Neural crest cell (in vitro differentiated cells): ENCODE measurements around the gene OR9Q1. TPM values are rescaled to one million over a fixed set of nuclear protein-coding genes. Genes with fewer than 3 reads are reported as not detected.

ENCODE experiments used
- DNase-seq: peaks from one replicate; pipeline ENCODE4 v3.0.0; 2021; ENCODE audit warnings: low read depth, mixed read lengths, low spot score
- H3K27ac Mint-ChIP-seq: one replicate; pipeline ENCODE4 v1.8.0; 2021; ENCODE audit warnings: mild to moderate bottlenecking, mixed read lengths; ENCODE audit not compliant: unreplicated experiment
- H3K27me3 Mint-ChIP-seq: 2 replicates; pipeline ENCODE4 v1.8.0; 2021; ENCODE audit warnings: low read depth, mild to moderate bottlenecking, mixed read lengths
- H3K36me3 Mint-ChIP-seq: 2 replicates; pipeline ENCODE4 v1.8.0; 2021; ENCODE audit warnings: low read depth, mild to moderate bottlenecking, mixed read lengths
- H3K4me1 Mint-ChIP-seq: 2 replicates; pipeline ENCODE4 v1.8.0; 2021; ENCODE audit warnings: mixed read lengths
- H3K4me3 Mint-ChIP-seq: one replicate; pipeline ENCODE4 v1.8.0; 2021; ENCODE audit warnings: mild to moderate bottlenecking, mixed read lengths
- H3K9me3 Mint-ChIP-seq: 2 replicates; pipeline ENCODE4 v1.8.0; 2021; ENCODE audit warnings: mixed read lengths
- CTCF ChIP-seq: fragments of 200-600 bp; sonication (generic); conservative IDR thresholded peaks from 2 replicates; pipeline ENCODE4 v1.5.0; 2021; ENCODE audit warnings: antibody characterized with exemption, mild to moderate bottlenecking
- total RNA-seq: library from RNA; stranded (reverse); gene quantifications from 2 replicates; pipeline ENCODE4 v1.2.1, GENCODE V29; 2021

OR9Q1 gene
- total RNA-seq, 1 donor from 2014 or later, result not detected

- H3K4me3 Mint-ChIP-seq, result no peak overlapping the region
- H3K4me1 Mint-ChIP-seq, result no peaks in the 10 kb centered on the region
- no peak for TF ChIP-seq CTCF
- H3K27ac Mint-ChIP-seq, result no peak overlapping the region
- peaks cover 35% of the 10 kb centered on the region for H3K27me3 Mint-ChIP-seq
- no peaks in the 10 kb centered on the region for H3K36me3 Mint-ChIP-seq
- DNase-seq, result no peak
- no peaks in the 10 kb centered on the region for H3K9me3 Mint-ChIP-seq
These were observed 97.4 kb downstream of the OR9Q1 start for GRCh38 chr11:58121096-58121495.

- no peak within 1 kb of the TSS for H3K4me3 Mint-ChIP-seq
- H3K4me1 Mint-ChIP-seq, result no peaks in the 10 kb centered on the region
- no peak within 1 kb of the TSS for H3K27ac Mint-ChIP-seq
- DNase-seq, result no peak
- H3K36me3 Mint-ChIP-seq, result no peaks in the 10 kb centered on the region
- no peaks in the 10 kb centered on the region for H3K9me3 Mint-ChIP-seq
- H3K27me3 Mint-ChIP-seq, result peaks cover 19% of the 10 kb centered on the region
- no peak for TF ChIP-seq CTCF
These were observed 101.8 kb downstream of the OR9Q1 start, which contains the start of gene OR9I1 for GRCh38 chr11:58125469-58125868. Gene OR9I1, minus strand, starts transcription at chr11:58125530. Its CDS starts 6,086 bp downstream, at chr11:58119444.

GRCh38 chr11:58127350-58127749 lies 103.7 kb downstream of the OR9Q1 start:
- Mint-ChIP-seq H3K4me1 (no peaks in the 10 kb centered on the region), H3K4me3 (no peak overlapping the region), H3K9me3 (no peaks in the 10 kb centered on the region), H3K27me3 (peaks cover 13% of the 10 kb centered on the region), H3K27ac (no peak overlapping the region), H3K36me3 (no peaks in the 10 kb centered on the region)
- DNase-seq, result no peak
- TF ChIP-seq CTCF, result no peak

GRCh38 chr11:58133309-58134076 lies 109.8 kb downstream of the OR9Q1 start:
- no peak for DNase-seq
- H3K4me3 Mint-ChIP-seq, result no peak overlapping the region
- peaks cover 7% of the 10 kb centered on the region for H3K27me3 Mint-ChIP-seq
- H3K36me3 Mint-ChIP-seq, result no peaks in the 10 kb centered on the region
- H3K27ac Mint-ChIP-seq, result no peak overlapping the region
- H3K4me1 Mint-ChIP-seq, result no peaks in the 10 kb centered on the region
- no peak for TF ChIP-seq CTCF
- H3K9me3 Mint-ChIP-seq, result no peaks in the 10 kb centered on the region

- H3K9me3 Mint-ChIP-seq, result no peaks in the 10 kb centered on the region
- H3K27me3 Mint-ChIP-seq, result peaks cover 7% of the 10 kb centered on the region
- no peak for DNase-seq
- no peaks in the 10 kb centered on the region for H3K4me1 Mint-ChIP-seq
- no peak overlapping the region for H3K27ac Mint-ChIP-seq
- no peak for TF ChIP-seq CTCF
- H3K36me3 Mint-ChIP-seq, result no peaks in the 10 kb centered on the region
- no peak overlapping the region for H3K4me3 Mint-ChIP-seq
These were observed 110.5 kb downstream of the OR9Q1 start for GRCh38 chr11:58134151-58134550.
